ENCODE data around the gene C3AR1. TPM values are rescaled to one million over a fixed set of nuclear protein-coding genes. Genes with fewer than 3 reads are reported as not detected.

Gene C3AR1
- polyA plus RNA-seq, 1 donor (not counting 4 experiments of a cell fraction or from before 2014, with no cell fraction given), result 0.60 TPM

DNA sequence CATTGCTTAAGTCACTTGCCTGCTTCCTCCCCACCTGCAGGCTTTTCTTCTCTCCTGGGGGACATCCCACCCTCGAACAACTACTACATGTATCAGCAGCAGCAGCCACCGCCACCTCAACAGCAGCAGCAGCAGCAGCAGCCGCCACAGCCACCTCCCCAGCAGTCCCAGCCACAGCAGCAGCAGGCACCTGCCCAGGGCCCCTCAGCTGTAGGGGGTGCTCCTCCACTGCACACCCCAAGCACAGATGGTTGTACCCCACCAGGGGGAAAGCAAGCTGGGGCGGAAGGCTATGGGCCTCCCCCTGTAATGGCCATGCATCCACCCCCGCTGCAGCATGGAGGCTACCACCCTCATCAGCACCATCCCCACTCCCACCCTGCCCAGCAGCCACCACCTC, 18.3 kb downstream of the C3AR1 start:
- no peaks in the 10 kb centered on the region for H3K27me3 ChIP-seq (ENCODE audit: control insufficient read depth, extremely low read depth, insufficient read depth, low read length)
- dilution Hi-C loops (cut with MboI; ENCODE audit: extremely low pct_ligation_motif_present, low sequenced_read_pairs), result no loop called here
- no peak overlapping the region for H3K9ac ChIP-seq (ENCODE audit: control insufficient read depth, extremely low read depth, insufficient read depth, low read length)

GRCh38 chr12:8045952-8046944, 19.9 kb downstream of the C3AR1 start:
- H3K27ac ChIP-seq (ENCODE audit: control insufficient read depth, insufficient read depth, low read length), result no peak overlapping the region
- no peaks in the 10 kb centered on the region for H3K9me1 ChIP-seq (ENCODE audit: control insufficient read depth, extremely low read depth, insufficient read depth, low read length)
- no peak overlapping the region for H3K9ac ChIP-seq (ENCODE audit: control insufficient read depth, extremely low read depth, insufficient read depth, low read length)
- H3K4me2 ChIP-seq (ENCODE audit: control insufficient read depth, extremely low read depth, insufficient read depth, low read depth, low read length), result no peak overlapping the region
- H3K79me2 ChIP-seq (ENCODE audit: control insufficient read depth, insufficient read depth, low read length), result no peaks in the 10 kb centered on the region
- DNase-seq (ENCODE audit: low read depth, low spot score) (no peak), FAIRE-seq (peak; percentile 71)
- no peak overlapping the region for H3K4me3 ChIP-seq (ENCODE audit: control insufficient read depth in 2 of 3, extremely low read depth in 1 of 3, insufficient read depth in 2 of 3, low read depth in 1 of 3, low read length in 3 of 3)
- H3K36me3 ChIP-seq (ENCODE audit: control insufficient read depth in 2 of 2, extremely low read depth in 1 of 2, insufficient read depth in 2 of 2, low read length in 2 of 2), result peaks cover 13 to 29% of the 10 kb centered on the region in 2 experiments
- H3K4me1 ChIP-seq (ENCODE audit: control insufficient read depth, extremely low read depth, insufficient read depth, low read length), result no peaks in the 10 kb centered on the region
- H3K9me3 ChIP-seq (ENCODE audit: control insufficient read depth, low read depth, low read length), result no peaks in the 10 kb centered on the region
- no peak overlapping the region for H2AFZ ChIP-seq (ENCODE audit: control insufficient read depth, low read length)
- H4K20me1 ChIP-seq (ENCODE audit: control insufficient read depth, extremely low read depth, insufficient read depth, low read length), result no peaks in the 10 kb centered on the region
- dilution Hi-C loops (cut with MboI; ENCODE audit: extremely low pct_ligation_motif_present, low sequenced_read_pairs), result no loop called here
- H3K27me3 ChIP-seq (ENCODE audit: control insufficient read depth, extremely low read depth, insufficient read depth, low read length), result no peaks in the 10 kb centered on the region
- TF ChIP-seq CTCF (optimal IDR thresholded peaks at IDR 0.05 in 1 of 3, IDR thresholded peaks at IDR 0.05 in 1 of 3, conservative IDR thresholded peaks at IDR 0.05 in 1 of 3; ENCODE audit: extremely low read depth in 1 of 3, insufficient read depth in 2 of 3, low read length in 3 of 3), result peak; percentile 75 to 84 (median 79)
- no peak for TF ChIP-seq EZH2 (IDR thresholded peaks at IDR 0.05; ENCODE audit: low read length)

More for the DNA sequence above, 18.3 kb downstream of the C3AR1 start:
- no peaks in the 10 kb centered on the region for H3K79me2 ChIP-seq (ENCODE audit: control insufficient read depth, insufficient read depth, low read length)
- no peak for DNase-seq (ENCODE audit: low read depth, low spot score)
- no peak for TF ChIP-seq CTCF (optimal IDR thresholded peaks at IDR 0.05 in 1 of 3, IDR thresholded peaks at IDR 0.05 in 1 of 3, conservative IDR thresholded peaks at IDR 0.05 in 1 of 3; ENCODE audit: extremely low read depth in 1 of 3, insufficient read depth in 2 of 3, low read length in 3 of 3)
- TF ChIP-seq EZH2 (IDR thresholded peaks at IDR 0.05; ENCODE audit: low read length), result no peak
- peaks cover 14 to 30% of the 10 kb centered on the region in 2 experiments for H3K36me3 ChIP-seq (ENCODE audit: control insufficient read depth in 2 of 2, extremely low read depth in 1 of 2, insufficient read depth in 2 of 2, low read length in 2 of 2)
- no peak overlapping the region for H3K4me3 ChIP-seq (ENCODE audit: control insufficient read depth in 2 of 3, extremely low read depth in 1 of 3, insufficient read depth in 2 of 3, low read depth in 1 of 3, low read length in 3 of 3)
- no peak overlapping the region for H2AFZ ChIP-seq (ENCODE audit: control insufficient read depth, low read length)
- no peaks in the 10 kb centered on the region for H3K9me1 ChIP-seq (ENCODE audit: control insufficient read depth, extremely low read depth, insufficient read depth, low read length)
- H3K4me2 ChIP-seq (ENCODE audit: control insufficient read depth, extremely low read depth, insufficient read depth, low read depth, low read length), result no peak overlapping the region
- no peaks in the 10 kb centered on the region for H3K4me1 ChIP-seq (ENCODE audit: control insufficient read depth, extremely low read depth, insufficient read depth, low read length)
- no peak overlapping the region for H3K27ac ChIP-seq (ENCODE audit: control insufficient read depth, insufficient read depth, low read length)
- no peaks in the 10 kb centered on the region for H4K20me1 ChIP-seq (ENCODE audit: control insufficient read depth, extremely low read depth, insufficient read depth, low read length)
- no peak for FAIRE-seq
- no peaks in the 10 kb centered on the region for H3K9me3 ChIP-seq (ENCODE audit: control insufficient read depth, low read depth, low read length)

Data from keratinocyte (primary cell).